DMS53 treated with DMSO at 0.1 percent for 48 hours (cell line): Measurements from ENCODE around the gene APOBEC3B.
"Not testable (repeated sequence)": the region's sequence is repeated elsewhere in the genome, so short reads cannot be mapped to it uniquely, and the experiment has no call there.

Experiments
- DNase-seq: peaks from one replicate; lab custom pipeline; 2025; ENCODE audit not compliant: unreplicated experiment; lab: John Stamatoyannopoulos, UW

Gene APOBEC3B

GRCh38 chr22:39026509-39027150 lies 44.5 kb downstream of the APOBEC3B start:
- no peak for DNase-seq

GRCh38 chr22:39027717-39028116 lies 45.6 kb downstream of the APOBEC3B start:
- DNase-seq: no peak

- no peak for DNase-seq
These were observed 46.1 kb downstream of the APOBEC3B start for GRCh38 chr22:39028281-39028680.

GRCh38 chr22:39029227-39029626 lies 47.1 kb downstream of the APOBEC3B start:
- DNase-seq: no peak

- no peak for DNase-seq
These were observed 48.6 kb downstream of the APOBEC3B start for GRCh38 chr22:39030705-39031104.

GRCh38 chr22:39031434-39032295 lies 49.5 kb downstream of the APOBEC3B start:
- not testable (repeated sequence) for DNase-seq

GRCh38 chr22:39037071-39037470 lies 54.9 kb downstream of the APOBEC3B start:
- not testable (repeated sequence) for DNase-seq

- DNase-seq: no peak
These were observed 57.4 kb downstream of the APOBEC3B start for GRCh38 chr22:39039306-39040126.

- not testable (repeated sequence) for DNase-seq
These were observed 58.0 kb downstream of the APOBEC3B start for GRCh38 chr22:39040155-39040537.

- DNase-seq: peak; percentile 9
These were observed 58.6 kb downstream of the APOBEC3B start, which contains the start of gene APOBEC3F for GRCh38 chr22:39040538-39041296. Gene APOBEC3F, plus strand, starts transcription at chr22:39040864. Its CDS starts 97 bp downstream, at chr22:39040961.

GRCh38 chr22:39041908-39042307 lies 59.8 kb downstream of the APOBEC3B start:
- no peak for DNase-seq
